Suppressor macrophage (primary cell): Measurements from ENCODE around the gene TSPAN32.

Experiments used
- DNase-seq, 4 experiments: peaks; one replicate each; pipeline ENCODE4 v3.0.0-alpha.2; 2020 to 2022
- total RNA-seq, 17 experiments: gene quantifications; one replicate each; lab custom pipeline; 2026; ENCODE audit warnings: mixed read lengths in 6 of 17, inconsistent platforms in 3 of 17; lab: John Stamatoyannopoulos, UW

Gene TSPAN32, protein sequence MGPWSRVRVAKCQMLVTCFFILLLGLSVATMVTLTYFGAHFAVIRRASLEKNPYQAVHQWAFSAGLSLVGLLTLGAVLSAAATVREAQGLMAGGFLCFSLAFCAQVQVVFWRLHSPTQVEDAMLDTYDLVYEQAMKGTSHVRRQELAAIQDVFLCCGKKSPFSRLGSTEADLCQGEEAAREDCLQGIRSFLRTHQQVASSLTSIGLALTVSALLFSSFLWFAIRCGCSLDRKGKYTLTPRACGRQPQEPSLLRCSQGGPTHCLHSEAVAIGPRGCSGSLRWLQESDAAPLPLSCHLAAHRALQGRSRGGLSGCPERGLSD
- total RNA-seq = 5.2 to 37.5 (median 14.7) reads per million in 17 experiments

DNA sequence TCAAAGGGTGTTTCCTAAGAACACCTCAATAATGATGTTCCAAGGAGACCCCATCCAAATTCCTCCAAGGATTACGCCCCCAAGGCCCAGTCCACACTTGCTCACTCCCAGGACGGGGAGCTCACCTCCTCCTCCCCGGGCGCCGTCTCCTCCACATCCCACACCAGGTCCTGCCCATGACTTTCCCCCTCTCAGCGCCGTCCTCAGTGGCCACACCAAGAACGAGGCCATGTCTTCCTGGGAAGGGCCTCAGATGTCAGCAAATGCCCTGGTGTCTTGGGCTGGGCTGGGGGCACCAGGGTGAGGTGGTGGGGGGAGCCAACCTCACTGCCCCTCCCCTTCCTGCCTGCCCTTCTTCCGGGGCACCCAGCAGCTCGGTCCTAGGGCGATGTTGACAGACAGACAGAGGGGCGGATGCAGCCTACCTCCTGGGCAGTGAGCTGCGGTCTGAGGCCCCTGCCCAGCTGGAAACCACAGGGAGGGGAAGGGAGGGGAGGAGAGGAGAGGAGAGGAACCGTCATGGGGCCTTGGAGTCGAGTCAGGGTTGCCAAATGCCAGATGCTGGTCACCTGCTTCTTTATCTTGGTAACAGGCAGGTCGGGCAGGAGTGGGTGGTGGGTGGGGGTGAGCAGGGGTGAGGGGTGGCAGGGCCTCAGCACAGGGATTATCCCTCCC, at the start of gene TSPAN32, which contains the start of gene C11orf21:
TSS of gene TSPAN32 (plus strand) at position 383 of the 675 bp plus-strand sequence. CDS start at position 520, 137 bp downstream.
TSS of gene C11orf21 (minus strand) at position 288 of the 675 bp plus-strand sequence. CDS start at position 178, 110 bp downstream.
- DNase-seq = peak; percentile 81 to 91 (median 90)

DNA sequence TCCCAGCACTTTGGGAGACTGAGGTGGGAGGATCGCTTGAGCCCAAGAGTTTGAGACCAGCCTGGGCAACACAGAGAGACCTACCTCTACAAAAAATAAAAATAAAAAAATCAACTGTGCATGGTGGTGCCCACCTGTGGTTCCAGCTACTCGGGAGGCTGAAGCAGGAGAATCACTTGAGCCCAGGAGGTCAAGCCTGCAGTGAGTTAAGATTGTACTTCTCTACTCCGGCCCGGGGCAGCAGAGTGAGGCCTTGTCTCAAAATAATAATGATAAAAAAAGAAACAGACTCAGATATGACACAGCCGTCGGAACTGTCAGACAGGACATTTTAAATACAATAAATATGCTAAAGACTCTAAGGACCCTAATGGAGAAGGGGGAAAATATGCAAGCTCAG, 49.8 kb upstream of the TSPAN32 start:
- DNase-seq = no peak

DNA sequence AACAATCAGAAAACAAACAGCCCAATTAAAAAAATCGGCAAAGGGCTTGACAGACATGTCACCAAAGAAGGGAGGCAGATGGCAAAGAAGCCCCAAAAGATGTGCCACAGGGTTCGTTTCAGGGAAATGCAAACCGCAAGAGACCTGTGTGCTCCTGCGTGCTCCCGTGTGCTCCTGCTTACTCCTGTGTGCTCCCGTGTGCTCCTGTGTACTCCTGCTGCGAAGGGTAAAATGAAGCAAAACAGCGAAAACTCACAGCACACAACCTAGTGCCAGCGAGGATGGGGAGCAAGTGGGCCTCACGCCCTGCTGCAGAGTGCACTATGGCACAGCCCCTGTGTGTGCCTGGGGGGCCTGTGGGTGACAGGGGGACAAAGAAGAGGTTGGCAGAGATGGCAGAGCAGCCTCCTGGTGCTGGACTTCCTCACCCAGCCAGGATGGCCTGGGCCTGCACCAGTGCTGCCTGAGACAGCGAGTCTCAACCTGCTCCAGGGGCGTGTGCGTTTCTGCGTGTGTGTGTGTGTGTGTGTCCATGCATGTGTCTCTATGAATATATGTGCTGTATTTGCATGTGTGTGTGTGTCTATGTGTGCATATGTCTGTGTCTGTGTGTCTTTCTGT, 45.4 kb upstream of the TSPAN32 start:
- no peak for DNase-seq

DNA sequence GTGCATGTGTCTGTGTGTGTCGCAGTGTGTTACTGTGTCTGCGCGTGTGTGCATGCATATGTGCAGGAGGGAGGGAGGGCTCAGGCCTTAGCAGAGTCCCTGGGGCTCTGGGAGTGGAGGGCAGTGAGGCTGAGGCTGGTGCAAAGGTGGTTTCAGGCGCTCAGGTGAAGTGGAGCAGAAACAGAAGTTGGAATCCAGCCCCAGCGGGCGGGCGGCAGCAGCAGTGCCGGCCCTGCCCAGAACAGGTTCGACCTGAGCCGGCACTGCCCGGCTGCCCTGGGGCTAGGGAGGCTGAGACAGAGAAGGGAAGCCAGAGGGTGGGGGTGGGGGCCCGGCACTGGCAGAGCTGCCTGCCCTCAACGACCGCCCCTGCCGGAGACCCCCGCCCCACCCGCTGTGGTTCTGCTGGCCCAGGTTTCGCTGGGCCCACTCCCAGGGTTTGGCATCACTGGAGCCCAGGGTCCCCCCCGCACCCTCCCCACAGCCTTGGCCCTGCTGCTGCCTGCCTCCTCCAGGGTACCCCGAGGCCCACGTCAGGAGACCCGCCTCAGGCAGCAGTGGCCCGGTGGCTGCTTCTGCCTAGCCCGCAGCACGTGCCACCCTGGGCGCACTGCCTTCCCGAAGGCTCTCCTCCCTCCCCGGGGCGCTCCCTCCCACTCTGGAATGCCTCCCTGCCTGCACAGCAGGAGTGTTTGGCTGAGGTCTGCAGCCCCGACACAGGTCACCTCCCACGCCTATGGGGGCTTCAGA, 44.7 kb upstream of the TSPAN32 start:
- DNase-seq = no peak

DNA sequence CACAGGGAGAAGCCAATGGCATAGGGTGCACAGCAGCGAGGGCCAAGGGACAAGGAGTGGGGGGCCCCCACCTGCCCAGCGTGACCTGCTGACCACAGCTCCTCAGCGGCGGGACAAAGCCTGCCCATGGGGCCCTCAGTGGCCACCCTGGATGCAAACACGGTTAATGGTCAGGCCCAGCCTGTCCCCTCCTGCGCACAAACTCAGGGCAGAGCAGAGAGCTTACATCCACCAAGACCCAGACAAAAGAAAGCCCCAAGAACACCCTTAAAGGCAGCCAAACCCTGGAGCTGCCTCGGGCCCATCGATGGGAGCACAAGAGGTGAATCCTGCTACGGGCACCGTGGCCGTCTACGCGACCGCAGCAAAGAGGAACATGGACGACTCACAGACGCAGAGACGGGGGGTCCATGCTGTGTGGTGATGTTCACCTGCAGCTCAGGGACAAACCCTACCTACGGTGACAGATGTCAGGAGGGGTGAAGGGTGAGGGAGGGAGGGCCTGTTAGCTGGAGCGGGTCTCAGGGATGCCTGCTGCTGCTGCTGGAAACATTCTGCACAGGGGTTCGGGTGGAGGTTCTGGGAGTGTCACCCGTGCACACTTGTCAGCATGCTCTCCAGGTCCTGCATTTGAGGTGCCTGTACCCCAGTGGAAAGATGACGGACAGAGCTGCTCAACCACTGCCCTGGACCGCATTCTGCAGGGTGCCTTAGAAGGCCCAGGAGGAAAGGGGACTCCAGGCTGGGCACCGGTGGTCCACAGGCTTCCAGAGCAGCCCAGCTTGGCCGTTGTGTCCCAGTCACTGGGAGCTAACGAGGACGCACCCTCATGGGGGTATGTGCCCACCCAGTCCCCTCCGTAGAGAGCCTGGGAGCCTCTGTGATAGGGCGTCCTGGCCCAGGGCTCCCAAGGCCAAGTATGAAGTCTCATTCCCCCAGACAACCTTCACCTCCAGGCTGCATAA, 43.0 kb upstream of the TSPAN32 start:
- DNase-seq = no peak

DNA sequence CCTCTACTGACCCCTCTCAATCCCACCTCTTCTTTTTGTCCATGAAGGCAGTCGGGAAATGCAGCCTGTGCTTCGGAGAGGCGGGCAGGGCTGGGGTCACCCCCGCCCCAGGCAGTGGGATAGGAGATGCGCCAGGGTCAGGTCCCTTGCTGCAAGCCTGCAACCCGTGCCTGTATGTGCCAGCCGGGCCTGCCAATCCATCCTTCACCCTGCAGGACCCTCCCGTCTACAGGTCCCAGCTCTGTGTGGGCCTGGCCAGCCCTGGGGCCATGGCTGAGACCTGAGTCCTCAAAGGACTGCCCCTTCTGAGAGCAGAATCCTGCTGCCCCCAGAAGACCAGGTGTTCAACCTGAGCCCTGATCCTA, 42.4 kb upstream of the TSPAN32 start:
- no peak for DNase-seq

DNA sequence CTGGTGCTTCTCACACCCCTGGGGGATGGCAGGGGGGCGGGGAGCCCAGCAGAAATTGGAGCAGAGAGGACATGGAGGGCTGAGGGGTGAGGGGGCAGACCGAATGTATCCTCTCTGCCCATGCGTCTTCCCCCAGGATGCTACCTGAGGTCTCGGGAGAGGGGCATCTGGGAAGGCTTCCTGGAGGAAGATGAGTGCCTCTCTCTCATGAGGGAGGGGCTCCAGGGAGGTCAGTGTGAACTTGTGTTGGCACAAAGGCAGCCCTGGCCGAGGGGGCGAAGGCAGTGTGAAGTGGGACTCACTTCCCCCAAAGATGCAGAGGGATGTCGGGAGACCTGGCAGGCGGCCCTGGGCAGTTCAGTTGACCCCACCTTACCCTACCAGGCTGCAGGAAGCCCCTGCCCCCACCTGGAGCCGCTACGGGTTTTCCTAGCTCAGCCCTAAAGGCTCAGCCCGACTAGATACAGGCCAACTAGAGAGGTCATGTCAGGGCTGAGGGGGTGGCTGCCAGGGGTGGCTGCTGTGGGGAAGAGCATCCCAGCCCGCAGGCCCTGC, 41.8 kb upstream of the TSPAN32 start:
- DNase-seq = no peak

DNA sequence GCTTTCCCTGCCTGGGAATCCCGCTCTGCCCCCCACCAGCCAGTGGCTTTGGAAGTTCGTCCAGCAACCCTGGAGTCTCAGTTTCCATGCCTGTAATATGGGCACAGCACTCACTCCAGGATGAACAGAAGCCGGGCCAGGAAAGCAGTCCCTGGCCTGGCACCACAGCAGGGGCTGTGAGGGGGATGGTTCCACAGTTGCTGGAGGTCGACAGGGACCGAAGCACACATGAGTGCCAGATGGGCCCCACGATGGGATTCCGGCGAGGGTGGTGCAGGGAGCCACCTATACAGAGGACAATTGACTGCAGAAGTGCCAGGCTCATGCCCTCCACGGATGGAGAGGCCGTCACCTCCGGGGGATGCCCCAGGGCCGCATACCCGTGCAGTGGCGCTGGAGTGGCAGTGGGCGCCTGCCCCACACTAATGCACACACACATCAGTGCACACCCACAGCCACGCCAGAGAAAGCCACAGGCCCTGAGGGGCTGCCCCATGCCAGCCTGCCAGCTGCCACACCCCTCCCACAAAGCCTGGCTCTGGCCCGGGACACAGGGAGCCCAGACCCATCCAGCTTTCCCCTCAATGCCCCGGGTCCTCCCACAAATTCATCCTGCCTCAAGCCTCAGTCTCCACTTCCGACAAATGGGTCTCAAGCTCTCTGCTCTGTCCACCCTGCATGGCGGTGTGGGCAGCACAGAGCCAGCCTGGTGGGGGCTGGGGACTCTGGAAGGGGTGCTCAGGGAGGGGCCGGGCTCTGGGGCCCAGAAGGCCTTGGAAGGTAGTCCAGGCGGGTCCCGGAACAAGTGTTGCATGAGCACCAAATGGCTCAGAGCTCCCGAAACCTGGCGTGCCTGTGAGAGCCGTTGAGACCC, 41.1 kb upstream of the TSPAN32 start:
- DNase-seq = no peak

DNA sequence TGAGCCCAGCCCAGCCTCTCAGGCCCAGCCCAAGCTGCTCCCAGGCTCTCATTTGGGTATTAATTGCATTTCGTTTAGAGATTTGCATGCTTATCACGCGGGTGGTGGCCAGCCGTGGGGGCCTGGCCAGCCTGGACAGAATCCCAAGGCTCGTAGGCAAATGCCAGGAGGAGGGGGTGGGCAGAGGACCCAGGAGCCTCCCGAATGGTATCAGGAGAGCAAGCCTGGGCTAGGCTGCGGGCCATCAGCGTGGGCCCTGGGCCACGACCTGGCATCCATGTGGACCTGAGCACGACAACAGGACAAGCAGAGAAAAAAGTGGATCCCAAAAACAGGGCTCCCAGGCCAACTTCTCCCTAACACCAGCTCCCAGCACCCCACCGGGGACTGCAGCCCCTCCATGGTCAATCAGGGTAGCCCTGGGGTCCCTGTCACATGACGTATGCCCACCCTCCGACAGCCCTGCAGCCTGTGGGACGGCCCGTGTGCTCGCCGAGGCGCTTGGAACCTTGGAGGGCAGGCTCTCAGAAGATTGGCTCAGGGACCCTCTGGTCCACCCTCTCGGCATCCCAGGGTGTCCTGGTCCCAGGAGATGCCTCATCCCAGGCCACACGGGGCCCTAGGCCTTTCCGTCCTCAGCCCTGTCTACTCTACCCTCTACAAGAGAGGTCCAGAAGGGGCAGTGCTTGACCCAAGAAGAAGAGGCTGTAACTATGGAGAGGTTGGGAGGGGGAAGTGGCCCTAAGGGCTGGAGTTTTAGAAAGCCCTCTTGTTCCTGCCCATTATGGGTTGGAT, 40.2 kb upstream of the TSPAN32 start:
- no peak for DNase-seq

DNA sequence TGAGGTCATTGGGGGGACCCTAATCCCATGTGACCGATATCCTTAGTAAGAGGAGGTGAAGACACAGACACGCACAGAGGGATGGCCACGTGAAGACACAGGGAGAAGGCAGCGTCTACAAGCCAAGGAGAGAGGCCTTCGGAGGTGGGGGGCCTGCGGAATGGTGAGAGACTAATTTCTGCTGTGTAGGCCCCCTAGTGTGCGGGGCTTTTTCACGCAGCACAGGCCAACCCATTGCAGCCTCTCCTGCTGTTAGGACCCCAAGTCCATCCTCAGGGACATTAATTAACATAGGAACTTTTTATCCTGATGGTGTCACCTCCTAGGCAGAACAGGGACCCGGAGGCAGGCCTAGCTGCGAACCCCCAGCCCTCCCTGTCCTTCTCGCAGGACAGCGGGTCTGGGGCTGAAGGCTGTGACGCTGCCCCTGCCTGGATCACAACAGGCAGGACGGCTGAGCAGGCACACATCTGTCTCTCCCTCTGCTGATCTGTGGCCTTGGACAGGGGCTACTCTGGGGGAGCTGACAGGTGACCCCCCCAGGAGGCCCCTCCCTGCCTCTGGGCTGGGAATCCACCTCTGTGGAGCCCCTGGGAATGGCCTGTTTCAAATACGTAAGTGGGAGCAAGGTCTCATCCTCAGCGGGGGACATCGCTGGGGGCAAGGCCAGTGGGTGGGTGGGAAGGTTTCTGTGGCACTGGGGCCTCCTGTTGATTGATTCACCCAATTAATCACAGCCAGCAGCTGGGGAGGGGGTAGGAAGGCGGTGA, 39.3 kb upstream of the TSPAN32 start:
- no peak for DNase-seq

DNA sequence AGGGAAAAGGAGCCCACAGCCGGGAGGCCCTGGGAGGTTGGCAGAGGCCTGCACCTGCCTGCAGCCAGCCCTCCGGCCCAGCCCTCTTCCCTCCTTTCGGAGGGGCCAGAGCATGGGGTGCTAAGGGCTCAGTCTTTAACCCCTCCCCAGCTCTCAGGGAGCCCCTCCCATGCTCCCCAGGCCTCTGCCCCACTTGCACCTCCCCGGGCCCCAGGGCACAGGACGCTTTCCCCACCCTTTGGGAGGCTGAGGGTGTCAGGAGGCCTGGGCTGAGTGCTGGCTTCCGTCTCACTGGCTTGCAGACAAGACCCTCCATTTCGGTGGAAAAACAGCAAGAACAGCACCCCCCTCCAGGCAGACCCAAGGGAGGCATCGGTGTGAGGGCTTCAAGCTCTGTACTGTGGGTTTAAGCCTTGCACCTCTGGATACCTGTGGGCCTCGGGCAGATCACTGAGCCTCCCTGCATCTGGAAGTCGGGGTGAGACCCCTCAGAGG, 38.7 kb upstream of the TSPAN32 start:
- DNase-seq = no peak

DNA sequence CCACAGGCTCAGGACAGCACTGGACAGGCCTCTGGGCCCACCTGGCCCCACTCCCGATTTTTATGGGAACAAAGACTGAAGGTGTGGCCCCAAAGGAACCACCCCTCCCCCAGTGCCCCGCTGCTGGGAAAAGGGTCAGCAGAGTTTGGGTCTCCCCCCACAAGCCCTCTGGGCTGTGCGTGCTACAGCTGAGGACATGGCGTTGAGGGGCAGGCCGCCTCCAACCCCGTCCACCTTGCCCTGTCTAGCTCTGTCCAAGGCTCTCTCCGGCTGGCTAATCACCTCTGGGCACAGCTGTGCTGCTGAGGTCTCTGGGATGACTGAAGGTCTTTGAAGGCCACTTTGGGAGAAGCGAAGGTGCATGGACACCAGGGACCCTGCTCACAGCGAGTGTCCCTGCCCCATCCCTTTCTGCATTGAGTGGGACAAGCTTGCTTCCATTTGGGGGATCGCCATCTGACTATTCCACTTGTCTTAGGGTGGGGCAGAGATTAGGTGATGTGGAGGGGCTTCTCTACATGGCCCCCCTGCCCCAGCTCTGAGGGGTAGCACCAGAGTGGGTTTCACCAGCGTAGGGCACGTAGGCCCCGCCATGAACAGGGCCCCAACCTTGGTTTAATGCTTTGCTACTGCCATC, 38.0 kb upstream of the TSPAN32 start:
- no peak for DNase-seq

DNA sequence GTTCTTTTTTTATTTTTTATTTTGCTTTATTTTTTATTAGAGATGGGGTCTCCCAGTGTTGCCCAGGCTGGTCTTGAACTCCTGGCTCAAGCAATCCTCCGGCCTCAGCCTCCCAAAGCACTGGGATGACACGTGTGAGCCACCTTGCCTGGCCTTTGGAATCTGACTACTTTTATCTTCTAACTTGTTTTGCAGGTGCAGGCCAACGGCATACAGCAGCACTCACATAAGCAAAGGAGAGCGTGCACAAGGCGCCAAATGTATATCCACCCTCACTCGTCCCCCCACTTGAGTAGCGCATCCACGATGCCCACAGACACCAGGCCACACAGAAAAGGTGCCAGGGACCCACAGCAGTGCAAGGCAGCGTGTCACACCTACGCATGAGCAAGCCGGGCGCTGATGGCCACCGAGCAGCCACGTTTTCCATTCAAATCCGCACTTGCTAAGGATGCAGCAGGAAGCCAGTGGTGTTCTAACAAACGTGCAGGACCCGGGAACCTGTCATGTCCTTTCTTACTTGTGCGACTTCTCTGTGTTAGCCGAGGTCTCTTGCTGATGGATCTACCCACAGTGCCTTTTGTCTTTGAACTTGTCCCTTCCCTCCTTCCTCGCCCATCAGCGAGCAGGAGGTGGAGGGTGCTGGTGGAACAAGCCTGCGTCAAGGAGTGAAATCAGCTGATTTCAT, 37.3 kb upstream of the TSPAN32 start:
- DNase-seq = no peak

DNA sequence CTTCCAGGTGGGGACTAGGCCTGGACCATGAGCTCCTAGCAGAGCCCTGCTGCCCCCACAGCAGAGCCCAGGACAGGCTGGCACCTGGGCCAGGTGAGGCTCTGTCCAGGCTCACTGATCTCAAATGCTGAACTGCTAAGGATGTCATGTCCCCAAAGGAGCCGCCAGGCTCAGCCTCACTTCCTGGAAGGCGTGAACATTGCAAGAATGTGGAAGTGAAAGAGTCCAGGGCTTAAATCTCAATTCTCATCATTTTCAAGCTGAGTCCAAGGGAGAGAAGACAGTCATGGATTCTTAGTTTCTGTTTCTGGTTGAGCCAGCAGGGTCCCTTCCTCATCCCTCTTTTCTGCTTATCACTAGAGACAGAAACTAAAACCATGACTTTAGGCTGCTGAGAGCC, 36.4 kb upstream of the TSPAN32 start:
- peak; percentile 75 to 90 (median 85) for DNase-seq

DNA sequence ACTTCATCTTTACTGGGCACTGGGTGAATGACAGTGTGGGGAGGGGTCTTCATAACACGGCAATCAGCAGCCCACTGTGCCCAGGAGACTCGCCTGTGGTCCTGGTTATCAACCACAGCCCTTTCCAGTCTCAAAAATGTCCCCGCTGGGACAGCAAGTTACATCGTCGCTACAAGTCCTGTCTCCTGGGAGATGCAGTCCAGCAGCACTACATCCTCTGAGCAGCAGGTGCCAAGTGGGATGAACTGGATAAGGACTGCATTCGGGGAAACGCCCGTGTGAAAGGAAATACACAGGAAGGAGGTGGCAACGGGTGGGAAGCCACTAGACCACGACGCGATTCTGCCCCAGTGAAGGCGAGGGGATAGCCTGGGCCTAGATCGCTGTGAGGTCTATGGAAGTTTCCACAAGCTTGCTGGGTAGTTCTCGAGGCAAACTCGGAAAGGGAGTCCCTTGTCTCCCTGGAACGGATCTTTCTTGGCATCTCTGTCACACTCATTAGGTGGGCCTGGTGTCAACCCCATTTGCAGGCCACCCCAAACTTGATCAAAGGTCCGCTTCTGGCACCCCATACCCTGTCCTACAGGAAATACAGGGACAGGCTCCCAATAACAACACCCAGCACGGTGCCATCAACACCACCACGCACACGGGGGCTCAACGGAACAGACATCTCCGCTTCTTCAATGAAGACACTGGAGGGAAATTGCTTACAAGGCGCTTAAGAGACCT, 35.8 kb upstream of the TSPAN32 start:
- DNase-seq = no peak

DNA sequence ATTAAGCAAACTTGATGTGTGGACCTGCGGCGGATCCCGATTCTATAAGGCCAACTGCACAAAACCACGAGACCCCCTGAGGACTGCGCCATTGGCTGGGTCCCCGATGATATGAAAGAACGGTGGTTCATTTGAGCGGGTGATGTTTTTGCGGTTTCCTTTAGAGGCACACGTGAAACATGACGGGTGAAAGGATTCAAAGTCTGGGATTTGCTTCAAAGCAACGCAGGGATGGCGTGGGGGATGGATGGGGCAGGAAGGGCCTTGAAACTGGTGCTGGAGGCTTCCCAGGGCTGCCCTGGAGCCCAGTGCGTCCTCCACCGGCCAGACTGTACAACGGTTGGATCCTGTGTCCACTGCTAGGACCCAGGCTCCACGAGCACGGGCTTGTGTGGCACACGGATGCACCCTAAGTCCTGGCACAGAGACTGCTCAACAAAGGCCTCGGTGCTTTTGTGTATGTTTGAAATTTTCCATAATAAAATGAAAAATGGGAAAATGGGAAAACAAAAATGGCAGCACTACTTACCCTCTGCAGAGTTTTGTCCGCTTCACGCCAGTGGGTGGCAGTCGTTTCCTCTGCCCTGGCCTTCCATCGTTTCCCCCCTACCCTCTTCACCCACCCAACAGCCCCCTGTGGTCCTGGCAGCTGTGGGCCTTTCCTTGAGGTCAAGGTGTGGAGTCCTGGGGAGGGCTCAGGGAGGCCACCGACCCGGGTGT, 35.1 kb upstream of the TSPAN32 start:
- no peak for DNase-seq
